Measurements from ENCODE around the gene SLC37A1. TPM values are rescaled to one million over a fixed set of nuclear protein-coding genes. Genes with fewer than 3 reads are reported as not detected.
A peak's percentile ranks its signal among the peaks of the same experiment; 100 is the strongest.

Gene SLC37A1
- total and polyA plus RNA-seq, 9 donors, result 2.2 to 6.9 (median 2.9) TPM

DNA sequence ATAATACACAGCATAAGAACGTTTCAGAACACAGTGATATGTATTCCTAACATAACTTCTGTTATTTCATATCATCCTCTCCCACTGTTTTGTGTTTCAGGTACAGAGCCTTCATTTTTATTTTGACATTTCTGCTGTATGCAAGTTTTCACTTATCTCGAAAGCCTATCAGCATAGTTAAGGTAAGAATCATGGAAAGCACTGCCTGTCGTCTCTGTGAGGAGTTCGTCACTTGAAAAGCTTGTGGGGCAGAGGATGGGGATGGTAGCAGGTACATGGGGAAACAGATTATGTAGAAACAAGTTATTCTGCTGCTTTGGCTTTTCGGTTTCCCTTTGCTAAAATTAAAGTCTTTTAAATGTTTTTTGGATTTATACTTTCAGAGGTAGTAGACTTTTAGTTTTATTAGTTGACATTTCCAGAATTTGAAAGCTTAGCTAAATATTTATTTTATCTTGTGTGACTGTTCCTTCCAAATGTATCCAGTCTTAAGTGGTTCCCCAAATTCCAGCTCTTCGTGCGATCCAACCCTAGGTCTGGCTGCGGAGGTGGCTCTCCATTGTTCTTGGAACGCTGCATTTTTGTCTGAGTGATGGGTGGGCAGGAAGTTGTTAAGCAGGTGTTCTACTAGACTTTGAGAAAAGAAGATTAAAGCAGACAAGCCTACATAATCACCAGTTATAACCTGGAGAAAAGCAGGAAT lies 12.2 kb downstream of the SLC37A1 start:
- Histone ChIP-seq H3K27ac (ENCODE audit: low read length) (no peak overlapping the region), H3K4me1 (ENCODE audit: control insufficient read depth, insufficient read depth, low read length) (peaks cover 31% of the 10 kb centered on the region), H3K4me3 (ENCODE audit: low read length) (no peak overlapping the region), H3K9me3 (replicated peaks; ENCODE audit: control insufficient read depth, low read depth, low read length) (no peaks in the 10 kb centered on the region), H3K27me3 (ENCODE audit: control insufficient read depth, insufficient read depth, low read length) (peaks cover 2% of the 10 kb centered on the region), H3K36me3 (ENCODE audit: control insufficient read depth, insufficient read depth, low read length) (peaks cover 8% of the 10 kb centered on the region)
- no peak for DNase-seq
- WGBS (ENCODE audit: insufficient coverage), result 72% methylated on average over 3 of the region's 9 CpGs

DNA sequence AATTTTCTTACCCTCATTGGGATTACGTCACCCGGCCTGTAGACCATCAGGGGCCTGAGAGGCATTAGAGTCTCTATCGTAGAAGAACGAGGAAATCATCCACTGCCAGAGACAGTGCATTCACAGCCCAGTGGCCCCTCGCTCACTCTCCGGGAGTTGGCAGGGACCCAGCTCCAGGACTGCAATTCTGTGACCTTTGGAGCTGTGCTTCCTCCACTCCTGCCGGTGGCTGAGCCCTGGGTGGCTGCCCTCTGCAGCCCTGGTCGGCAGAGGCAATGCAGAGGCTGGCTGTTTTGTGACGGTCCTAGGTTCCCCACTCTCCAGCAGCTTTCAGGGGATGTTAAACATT lies 12.7 kb downstream of the SLC37A1 start:
- peaks cover 8% of the 10 kb centered on the region for H3K36me3 ChIP-seq (ENCODE audit: control insufficient read depth, insufficient read depth, low read length)

DNA sequence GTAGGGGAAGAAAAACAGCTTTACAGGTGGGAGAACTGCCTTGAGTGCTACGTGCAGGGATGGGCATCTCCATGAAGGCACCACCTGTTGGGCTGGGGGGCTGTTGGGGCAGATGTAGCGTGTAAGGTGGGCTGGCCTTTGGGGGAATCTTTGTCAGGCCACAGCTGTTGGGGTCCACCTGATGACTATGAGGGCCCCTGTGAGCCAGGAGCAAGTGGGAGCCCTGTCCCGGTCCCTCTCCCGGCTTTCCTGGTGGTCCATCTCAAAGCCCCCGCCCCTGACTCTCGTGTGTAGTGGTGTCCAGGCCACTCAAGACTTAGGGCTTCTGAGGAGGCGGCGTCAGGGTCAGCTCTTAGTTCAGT lies 13.5 kb downstream of the SLC37A1 start:
- H3K36me3 ChIP-seq (ENCODE audit: control insufficient read depth, insufficient read depth, low read length), result peaks cover 4% of the 10 kb centered on the region

More for the DNA sequence above, 12.7 kb downstream of the SLC37A1 start:
- Histone ChIP-seq H3K27me3 (ENCODE audit: control insufficient read depth, insufficient read depth, low read length) (peaks cover 2% of the 10 kb centered on the region), H3K4me1 (ENCODE audit: control insufficient read depth, insufficient read depth, low read length) (peaks cover 34% of the 10 kb centered on the region), H3K9me3 (replicated peaks; ENCODE audit: control insufficient read depth, low read depth, low read length) (no peaks in the 10 kb centered on the region), H3K4me3 (ENCODE audit: low read length) (no peak overlapping the region), H3K27ac (ENCODE audit: low read length) (no peak overlapping the region)
- WGBS (ENCODE audit: insufficient coverage), result 37% methylated on average over 8 of the region's 9 CpGs
- DNase-seq, result no peak

DNA sequence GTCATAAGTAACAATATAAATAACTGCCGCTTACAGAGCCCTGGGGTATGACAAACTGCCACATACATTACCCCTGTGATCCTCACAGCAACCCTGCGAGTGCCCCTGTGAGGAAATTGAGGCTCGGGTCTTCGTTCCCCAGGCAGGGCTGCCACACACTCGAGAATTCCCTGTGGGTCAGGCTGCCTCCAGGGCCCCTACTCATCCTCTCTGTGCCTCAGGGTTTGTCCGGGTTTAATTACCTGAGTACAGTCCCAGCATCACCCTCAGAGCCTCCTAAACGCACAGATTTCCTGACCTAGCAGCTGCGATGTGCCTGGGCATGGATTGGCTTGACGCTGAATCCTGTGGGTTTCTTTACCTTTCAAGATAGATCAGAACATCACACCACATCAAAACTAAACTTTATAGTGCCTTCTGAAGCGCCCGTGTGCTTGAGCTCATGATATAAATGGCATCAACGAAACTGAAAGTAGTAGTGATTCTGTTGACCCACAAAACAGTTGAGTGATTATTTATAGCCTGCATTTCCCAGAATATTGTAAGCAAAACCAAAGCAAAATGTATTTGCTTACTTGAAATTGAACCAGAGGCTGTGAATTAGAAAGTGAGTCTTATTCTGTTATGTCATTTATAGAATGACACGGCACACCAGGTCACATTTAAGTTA lies 14.0 kb downstream of the SLC37A1 start:
- H3K4me3 ChIP-seq (ENCODE audit: low read length), result no peak overlapping the region
- peaks cover 2% of the 10 kb centered on the region for H3K27me3 ChIP-seq (ENCODE audit: control insufficient read depth, insufficient read depth, low read length)
- peaks cover 1% of the 10 kb centered on the region for H3K36me3 ChIP-seq (ENCODE audit: control insufficient read depth, insufficient read depth, low read length)
- H3K4me1 ChIP-seq (ENCODE audit: control insufficient read depth, insufficient read depth, low read length), result peaks cover 39% of the 10 kb centered on the region
- WGBS (ENCODE audit: insufficient coverage), result 76% methylated on average over 10 of the region's 13 CpGs
- DNase-seq, result no peak
- H3K27ac ChIP-seq (ENCODE audit: low read length), result peak overlapping the region; percentile 57
- H3K9me3 ChIP-seq (replicated peaks; ENCODE audit: control insufficient read depth, low read depth, low read length), result no peaks in the 10 kb centered on the region

More for the DNA sequence above, 13.5 kb downstream of the SLC37A1 start:
- H3K27ac ChIP-seq (ENCODE audit: low read length), result no peak overlapping the region
- peaks cover 2% of the 10 kb centered on the region for H3K27me3 ChIP-seq (ENCODE audit: control insufficient read depth, insufficient read depth, low read length)
- no peak for DNase-seq
- 94% methylated on average over 8 of the region's 8 CpGs for WGBS (ENCODE audit: insufficient coverage)
- H3K4me1 ChIP-seq (ENCODE audit: control insufficient read depth, insufficient read depth, low read length), result peaks cover 34% of the 10 kb centered on the region
- no peak overlapping the region for H3K4me3 ChIP-seq (ENCODE audit: low read length)
- no peaks in the 10 kb centered on the region for H3K9me3 ChIP-seq (replicated peaks; ENCODE audit: control insufficient read depth, low read depth, low read length)

DNA sequence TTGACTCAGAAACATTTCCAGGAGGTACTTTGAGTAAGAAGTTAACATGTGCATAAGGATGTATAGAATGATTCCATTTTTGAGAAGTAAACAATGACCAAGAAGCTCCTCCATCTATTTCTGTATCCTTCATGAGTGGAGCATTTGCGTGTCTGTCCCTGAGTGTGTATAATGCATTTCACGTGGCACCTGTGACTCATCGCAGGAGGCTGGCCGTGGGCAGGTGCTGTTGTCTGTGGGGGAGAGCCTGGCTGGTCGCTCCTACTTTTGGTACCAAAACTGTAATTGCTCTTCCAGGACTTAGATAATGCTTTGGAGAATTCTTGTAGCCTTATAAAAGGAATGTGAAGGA lies 16.5 kb downstream of the SLC37A1 start:
- Histone ChIP-seq H3K9me3 (replicated peaks; ENCODE audit: control insufficient read depth, low read depth, low read length) (no peaks in the 10 kb centered on the region), H3K27ac (ENCODE audit: low read length) (no peak overlapping the region), H3K36me3 (ENCODE audit: control insufficient read depth, insufficient read depth, low read length) (no peaks in the 10 kb centered on the region), H3K4me1 (ENCODE audit: control insufficient read depth, insufficient read depth, low read length) (peaks cover 48% of the 10 kb centered on the region), H3K27me3 (ENCODE audit: control insufficient read depth, insufficient read depth, low read length) (no peaks in the 10 kb centered on the region), H3K4me3 (ENCODE audit: low read length) (no peak overlapping the region)
- no peak for DNase-seq
- WGBS (ENCODE audit: insufficient coverage), result 89% methylated on average over 4 of the region's 5 CpGs

DNA sequence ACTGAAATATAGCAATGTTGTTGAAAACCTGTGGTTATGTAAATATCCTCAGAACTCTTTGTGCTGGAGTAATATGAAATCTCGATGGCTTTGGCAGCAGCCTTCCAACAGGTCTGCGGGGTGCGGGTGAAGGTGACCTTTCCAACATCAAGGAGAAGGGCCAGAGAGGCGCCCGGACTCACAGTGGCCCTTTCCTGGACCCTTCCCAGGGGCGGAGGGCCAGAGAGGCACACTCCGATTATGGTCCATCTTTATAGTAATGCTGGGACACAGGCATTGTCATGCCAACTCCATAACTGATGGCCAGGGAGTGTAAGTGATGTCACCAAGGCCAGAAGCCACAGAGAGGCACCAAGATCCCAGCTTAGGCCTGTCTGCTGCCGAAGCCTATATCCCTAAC lies 18.1 kb downstream of the SLC37A1 start:
- Histone ChIP-seq H3K4me1 (ENCODE audit: control insufficient read depth, insufficient read depth, low read length) (peaks cover 48% of the 10 kb centered on the region), H3K4me3 (ENCODE audit: low read length) (no peak overlapping the region), H3K36me3 (ENCODE audit: control insufficient read depth, insufficient read depth, low read length) (no peaks in the 10 kb centered on the region), H3K9me3 (replicated peaks; ENCODE audit: control insufficient read depth, low read depth, low read length) (no peaks in the 10 kb centered on the region), H3K27ac (ENCODE audit: low read length) (no peak overlapping the region), H3K27me3 (ENCODE audit: control insufficient read depth, insufficient read depth, low read length) (no peaks in the 10 kb centered on the region)
- 66% methylated on average over 4 of the region's 8 CpGs for WGBS (ENCODE audit: insufficient coverage)
- DNase-seq, result no peak

DNA sequence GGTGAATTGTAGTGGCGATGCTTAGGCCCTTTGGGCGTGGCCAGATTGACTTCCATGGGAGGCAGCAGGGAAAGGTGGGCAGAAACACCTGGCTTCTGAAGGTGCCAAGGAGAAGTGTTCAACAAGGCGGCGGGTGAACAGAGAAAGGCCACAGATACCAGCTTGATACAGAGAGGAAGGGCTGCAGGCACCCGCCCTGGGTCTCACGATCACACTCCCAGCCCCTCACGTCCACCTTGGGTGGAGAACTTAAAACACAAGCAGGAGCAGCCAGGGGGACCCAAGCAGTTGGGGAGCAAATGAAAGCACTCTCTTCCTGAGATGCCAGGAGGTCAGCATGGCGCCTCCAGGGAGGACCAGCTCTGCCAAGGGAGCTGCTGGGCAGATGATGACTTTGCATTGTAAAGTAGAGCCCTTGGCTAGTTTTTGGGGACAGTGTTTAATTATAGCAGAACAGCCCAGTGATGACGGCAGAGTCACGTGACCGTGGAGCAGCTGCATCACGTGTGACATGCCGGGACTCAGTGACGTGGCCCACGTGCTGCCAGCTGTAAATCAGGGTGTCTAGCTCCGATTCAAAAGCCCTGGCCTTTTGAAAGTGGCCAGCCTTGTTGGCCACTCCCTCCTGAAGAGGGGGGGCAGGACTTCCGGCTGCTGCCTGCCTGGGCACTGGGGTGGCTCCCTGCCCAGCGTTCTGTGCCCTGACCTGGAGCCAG lies 19.0 kb downstream of the SLC37A1 start:
- H3K27me3 ChIP-seq (ENCODE audit: control insufficient read depth, insufficient read depth, low read length), result no peaks in the 10 kb centered on the region
- H3K4me3 ChIP-seq (ENCODE audit: low read length), result no peak overlapping the region
- no peaks in the 10 kb centered on the region for H3K36me3 ChIP-seq (ENCODE audit: control insufficient read depth, insufficient read depth, low read length)
- peak; percentile 83 for DNase-seq
- no peaks in the 10 kb centered on the region for H3K9me3 ChIP-seq (replicated peaks; ENCODE audit: control insufficient read depth, low read depth, low read length)
- peaks cover 41% of the 10 kb centered on the region for H3K4me1 ChIP-seq (ENCODE audit: control insufficient read depth, insufficient read depth, low read length)
- WGBS (ENCODE audit: insufficient coverage), result 55% methylated on average over 15 of the region's 18 CpGs
- peak overlapping the region; percentile 60 for H3K27ac ChIP-seq (ENCODE audit: low read length)

DNA sequence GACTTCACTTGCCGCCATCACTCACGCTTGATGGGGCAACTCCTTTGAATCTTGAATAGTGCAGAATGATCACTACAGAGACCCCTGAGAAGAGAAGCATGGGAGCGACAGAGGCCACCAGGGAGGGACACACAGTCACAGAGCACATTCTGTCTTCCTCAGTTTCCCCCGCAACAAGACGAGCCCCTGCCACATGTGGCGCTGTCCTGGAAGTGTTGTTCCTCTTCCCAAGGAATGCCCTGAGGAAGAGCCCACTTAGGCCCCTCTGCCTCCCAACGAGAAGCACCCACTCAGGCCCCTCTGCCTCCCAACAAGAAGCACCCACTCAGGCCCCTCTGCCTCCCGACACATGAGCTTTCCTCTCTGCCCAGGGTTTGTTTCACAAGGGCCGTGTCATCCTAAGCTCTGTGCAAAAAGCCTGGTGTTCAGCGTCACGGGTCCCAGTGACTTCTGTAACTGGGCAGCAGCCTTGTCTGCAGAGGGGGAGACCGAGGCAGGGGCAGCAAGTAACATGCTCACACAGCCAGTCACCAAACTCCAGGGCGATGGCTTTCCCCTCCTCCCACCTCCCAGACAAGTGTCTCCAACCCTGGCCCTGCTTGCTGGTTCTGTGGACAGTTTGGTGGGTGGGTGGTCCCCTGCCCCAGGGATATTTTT lies 19.8 kb downstream of the SLC37A1 start:
- Histone ChIP-seq H3K36me3 (ENCODE audit: control insufficient read depth, insufficient read depth, low read length) (no peaks in the 10 kb centered on the region), H3K9me3 (replicated peaks; ENCODE audit: control insufficient read depth, low read depth, low read length) (no peaks in the 10 kb centered on the region), H3K4me3 (ENCODE audit: low read length) (no peak overlapping the region), H3K27me3 (ENCODE audit: control insufficient read depth, insufficient read depth, low read length) (peaks cover 2% of the 10 kb centered on the region), H3K4me1 (ENCODE audit: control insufficient read depth, insufficient read depth, low read length) (peaks cover 38% of the 10 kb centered on the region), H3K27ac (ENCODE audit: low read length) (peak overlapping the region; percentile 49)
- 93% methylated on average over 10 of the region's 13 CpGs for WGBS (ENCODE audit: insufficient coverage)
- DNase-seq, result no peak

DNA sequence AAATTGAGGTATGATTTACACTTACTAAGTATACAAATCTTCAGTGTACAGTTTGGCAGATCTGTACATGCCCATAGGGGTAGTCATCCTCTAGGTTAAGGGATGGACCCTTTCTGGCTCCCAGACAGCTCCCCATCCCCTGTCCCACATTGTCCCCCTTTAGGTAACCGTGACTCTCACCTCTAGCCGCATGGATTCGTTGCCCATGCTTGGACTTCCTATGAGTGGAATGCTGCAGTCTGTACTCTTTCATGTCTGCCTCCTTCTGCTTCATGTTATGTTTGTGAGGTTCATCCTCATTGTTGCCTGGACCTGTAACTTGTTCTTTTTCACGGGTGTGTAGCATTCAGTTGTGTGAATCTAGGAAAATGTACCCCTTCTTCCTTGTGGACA lies 20.3 kb downstream of the SLC37A1 start:
- Histone ChIP-seq H3K27me3 (ENCODE audit: control insufficient read depth, insufficient read depth, low read length) (peaks cover 2% of the 10 kb centered on the region), H3K9me3 (replicated peaks; ENCODE audit: control insufficient read depth, low read depth, low read length) (no peaks in the 10 kb centered on the region), H3K36me3 (ENCODE audit: control insufficient read depth, insufficient read depth, low read length) (no peaks in the 10 kb centered on the region), H3K27ac (ENCODE audit: low read length) (peak overlapping the region; percentile 11), H3K4me1 (ENCODE audit: control insufficient read depth, insufficient read depth, low read length) (peaks cover 38% of the 10 kb centered on the region), H3K4me3 (ENCODE audit: low read length) (no peak overlapping the region)
- DNase-seq, result no peak
- WGBS (ENCODE audit: insufficient coverage), result no CpG with 5 or more reads among the region's 4 CpGs

Data from muscle of leg (tissue), 11 donors.